Measurements from ENCODE around the gene RAB11FIP3. TPM values are rescaled to one million over a fixed set of nuclear protein-coding genes. Genes with fewer than 3 reads are reported as not detected.

Gene RAB11FIP3
- total RNA-seq, 1 experiment from 2014 or later, result 37.1 TPM

DNA sequence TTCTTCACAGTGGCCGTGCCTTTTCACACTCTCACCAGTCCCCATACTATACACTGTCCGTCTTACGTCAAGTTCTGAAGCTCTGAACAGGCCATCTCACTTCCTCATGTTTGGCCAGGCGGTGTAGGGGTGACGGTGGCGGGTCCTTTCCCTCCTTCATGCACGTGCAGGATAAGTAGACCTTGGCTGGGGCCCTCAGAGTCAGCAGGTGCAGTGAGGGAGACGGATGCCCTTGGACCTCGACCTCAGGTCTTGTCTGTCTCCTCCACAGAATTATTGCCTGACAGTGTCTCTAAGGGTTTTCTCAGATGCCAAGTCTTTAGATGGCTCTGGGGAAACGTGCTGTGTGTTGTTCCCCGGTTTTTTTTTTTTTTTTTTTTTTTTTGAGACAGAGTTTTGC, 37.6 kb downstream of the RAB11FIP3 start:
- Histone ChIP-seq H3K27ac (ENCODE audit: insufficient read length, low read depth, low read length) (no peak overlapping the region), H3K79me2 (ENCODE audit: insufficient read depth, low read length) (no peaks in the 10 kb centered on the region), H2BK120ac (ENCODE audit: low read depth, low read length, poor library complexity, severe bottlenecking) (no peak overlapping the region), H3K56ac (ENCODE audit: insufficient read length, low read depth, low read length) (no peak overlapping the region), H3K27me3 (ENCODE audit: insufficient read depth, low read length) (no peaks in the 10 kb centered on the region), H4K5ac (ENCODE audit: insufficient read length, low read depth, low read length) (no peak overlapping the region), H3K4me1 (ENCODE audit: insufficient read depth, low read length) (no peaks in the 10 kb centered on the region), H2BK5ac (ENCODE audit: insufficient read length, low read length) (no peak overlapping the region), H2AK5ac (ENCODE audit: insufficient read length, low read length) (no peak overlapping the region), H4K91ac (ENCODE audit: insufficient read length, low read depth, low read length) (no peak overlapping the region), H2BK15ac (ENCODE audit: low read depth, low read length) (no peak overlapping the region), H3K23me2 (ENCODE audit: insufficient read length, low read depth, low read length, poor library complexity, severe bottlenecking) (no peaks in the 10 kb centered on the region), H4K8ac (replicated peaks; ENCODE audit: insufficient read length, low read depth, low read length) (no peak overlapping the region), H3K9me3 (ENCODE audit: control insufficient read depth, low read depth, low read length) (no peaks in the 10 kb centered on the region), H3K23ac (ENCODE audit: insufficient read length, low read depth, low read length) (no peak overlapping the region), H3K4me2 (ENCODE audit: insufficient read depth, insufficient read length, low read length) (no peak overlapping the region), H3K18ac (ENCODE audit: insufficient read length, low read depth, low read length) (no peak overlapping the region), H3K79me1 (ENCODE audit: insufficient read depth, low read depth, low read length, poor library complexity, severe bottlenecking) (no peaks in the 10 kb centered on the region), H3K9ac (ENCODE audit: extremely low read depth, insufficient read length, low read length) (no peak overlapping the region), H3T11ph (ENCODE audit: low read length) (no peak overlapping the region), H4K20me1 (ENCODE audit: control insufficient read depth, insufficient read depth, insufficient read length) (peaks cover 5% of the 10 kb centered on the region), H2BK20ac (ENCODE audit: low read depth, low read length, poor library complexity, severe bottlenecking) (no peak overlapping the region), H2AFZ (ENCODE audit: low read length) (no peak overlapping the region), H3K14ac (ENCODE audit: insufficient read depth, low read length) (no peak overlapping the region), H3K4ac (ENCODE audit: low read depth, low read length) (no peak overlapping the region), H2BK12ac (ENCODE audit: insufficient read length, low read depth, low read length) (no peak overlapping the region)
- Mint-ChIP-seq H3K36me3 (ENCODE audit: insufficient read depth in 1 of 3, low read depth in 3 of 3) (peaks cover 15 to 16% (median 15%) of the 10 kb centered on the region in 3 experiments), H3K27me3 (ENCODE audit: low read depth) (no peaks in the 10 kb centered on the region; the same call in 1 of the 2 replicates), H3K9me3 (no peaks in the 10 kb centered on the region), H3K4me1 (peaks cover 5 to 17% of the 10 kb centered on the region in 2 experiments), H3K27ac (peak overlapping the region; percentile 31 to 64 (median 45); a peak in 5 of 7 replicates), H3K4me3 (no peak overlapping the region)
- no CpG with 5 or more reads among the region's 11 CpGs for WGBS (ENCODE audit: extremely low coverage, insufficient read length, low lambda C conversion rate)
- no peak for DNase-seq
- TF ChIP-seq, protein P1, sequence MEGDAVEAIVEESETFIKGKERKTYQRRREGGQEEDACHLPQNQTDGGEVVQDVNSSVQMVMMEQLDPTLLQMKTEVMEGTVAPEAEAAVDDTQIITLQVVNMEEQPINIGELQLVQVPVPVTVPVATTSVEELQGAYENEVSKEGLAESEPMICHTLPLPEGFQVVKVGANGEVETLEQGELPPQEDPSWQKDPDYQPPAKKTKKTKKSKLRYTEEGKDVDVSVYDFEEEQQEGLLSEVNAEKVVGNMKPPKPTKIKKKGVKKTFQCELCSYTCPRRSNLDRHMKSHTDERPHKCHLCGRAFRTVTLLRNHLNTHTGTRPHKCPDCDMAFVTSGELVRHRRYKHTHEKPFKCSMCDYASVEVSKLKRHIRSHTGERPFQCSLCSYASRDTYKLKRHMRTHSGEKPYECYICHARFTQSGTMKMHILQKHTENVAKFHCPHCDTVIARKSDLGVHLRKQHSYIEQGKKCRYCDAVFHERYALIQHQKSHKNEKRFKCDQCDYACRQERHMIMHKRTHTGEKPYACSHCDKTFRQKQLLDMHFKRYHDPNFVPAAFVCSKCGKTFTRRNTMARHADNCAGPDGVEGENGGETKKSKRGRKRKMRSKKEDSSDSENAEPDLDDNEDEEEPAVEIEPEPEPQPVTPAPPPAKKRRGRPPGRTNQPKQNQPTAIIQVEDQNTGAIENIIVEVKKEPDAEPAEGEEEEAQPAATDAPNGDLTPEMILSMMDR (conservative IDR thresholded peaks at IDR 0.05), result no peak
